Activated CD8-positive, alpha-beta memory T cell treated with anti-CD3 and anti-CD28 coated beads for 48 hours (primary cell): ENCODE data around the gene CNKSR2.
"Not testable (repeated sequence)": the region's sequence is repeated elsewhere in the genome, so short reads cannot be mapped to it uniquely, and the experiment has no call there.

Experiments used
- DNase-seq, 3 experiments: peaks; one replicate each; pipeline ENCODE4 v3.0.0-alpha.2; 2020; ENCODE audit warnings: low read depth in 2 of 3, low spot score in 2 of 3

Gene CNKSR2

DNA sequence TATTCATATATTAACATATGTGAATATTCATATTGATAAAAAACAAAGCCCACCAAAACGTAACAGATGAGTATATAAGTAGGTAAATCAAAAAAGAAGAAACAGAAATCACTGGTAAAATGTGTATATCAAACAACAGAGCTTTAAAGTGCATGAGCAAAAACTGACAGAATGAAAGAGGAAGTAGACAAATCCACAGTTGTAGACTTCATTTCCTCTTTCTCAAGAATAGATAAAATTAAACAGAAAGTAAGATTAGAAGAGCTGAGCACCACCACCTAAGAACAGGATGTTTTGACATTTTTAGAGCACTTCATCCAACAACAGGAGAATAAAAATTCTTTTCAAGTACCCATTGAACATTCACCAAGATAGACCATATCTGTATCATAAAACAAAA is 64.6 kb downstream of the CNKSR2 start:
- no peak for DNase-seq

DNA sequence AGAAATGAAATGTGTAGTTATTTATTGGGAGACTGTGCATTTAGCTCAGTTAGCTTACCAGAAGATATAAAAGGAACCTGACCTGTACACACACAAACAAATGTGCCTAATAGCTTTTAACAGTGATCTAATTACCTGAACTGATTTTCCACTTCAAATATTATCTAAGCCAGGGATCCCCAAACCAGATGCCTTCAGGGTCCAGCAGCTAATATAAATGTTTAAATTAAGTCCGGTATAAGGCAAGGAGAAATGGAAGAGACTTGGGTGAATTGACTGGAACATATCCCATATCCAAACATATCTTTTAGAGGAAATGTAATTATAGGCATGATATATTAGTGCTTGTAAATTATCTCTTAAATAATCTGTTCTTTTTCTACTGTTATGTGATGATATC is 66.7 kb downstream of the CNKSR2 start:
- no peak for DNase-seq

DNA sequence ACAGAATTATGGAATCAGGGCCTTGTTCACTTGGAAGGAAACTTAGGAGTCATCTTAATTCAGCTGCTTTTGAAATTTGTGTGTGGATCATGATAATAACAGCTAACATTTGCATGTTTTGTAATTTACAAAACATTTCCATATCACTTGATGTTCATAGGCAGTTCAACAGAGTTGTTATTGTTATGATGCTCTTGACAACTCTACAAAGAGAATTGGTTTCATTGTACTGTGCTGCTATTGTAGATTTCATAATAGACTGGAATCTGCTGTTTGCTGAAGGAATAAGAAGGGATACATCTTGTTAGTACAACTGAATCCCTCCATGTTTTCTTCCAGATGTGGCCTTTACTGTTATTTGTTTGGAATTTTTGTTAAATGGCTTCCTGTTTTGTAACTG is 83.5 kb downstream of the CNKSR2 start:
- DNase-seq, result no peak

DNA sequence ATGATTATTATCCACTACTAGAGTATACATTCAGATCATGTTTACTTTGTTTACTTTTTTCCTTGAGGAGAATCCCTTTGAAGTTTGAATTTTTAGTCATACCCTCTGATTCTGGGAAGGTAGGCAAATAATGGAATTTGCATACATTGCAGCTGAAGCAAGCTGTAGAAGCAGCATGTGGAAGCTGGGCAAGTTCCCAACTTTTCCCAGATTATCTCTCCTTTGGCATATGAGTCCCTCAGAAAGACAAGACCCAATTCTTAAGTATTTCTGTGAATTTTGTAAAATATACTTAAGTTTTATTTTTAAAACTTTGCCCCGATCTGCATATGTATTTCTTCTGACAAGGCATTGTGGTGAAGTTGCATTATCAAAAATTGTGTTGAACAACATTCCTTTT is 94.9 kb downstream of the CNKSR2 start:
- no peak for DNase-seq

DNA sequence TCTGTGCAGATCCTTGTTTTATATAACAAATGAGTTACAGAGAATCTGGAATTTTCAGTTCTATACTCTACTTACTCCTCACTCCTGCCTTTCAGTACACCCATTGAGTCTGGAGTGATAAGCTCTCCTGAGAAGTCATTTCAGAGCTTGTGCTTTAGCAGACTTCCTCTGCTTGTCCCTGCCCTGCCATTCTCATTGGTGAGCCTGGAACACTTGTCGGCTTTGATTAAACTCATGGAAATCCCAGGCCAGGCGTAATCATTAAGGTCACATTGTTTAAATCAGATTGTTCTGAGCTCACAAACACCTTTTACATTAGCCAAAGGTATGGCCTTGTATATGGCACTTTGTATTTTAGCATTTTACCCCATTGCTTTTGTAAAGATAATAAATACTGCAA is 102.7 kb downstream of the CNKSR2 start:
- DNase-seq, result no peak

DNA sequence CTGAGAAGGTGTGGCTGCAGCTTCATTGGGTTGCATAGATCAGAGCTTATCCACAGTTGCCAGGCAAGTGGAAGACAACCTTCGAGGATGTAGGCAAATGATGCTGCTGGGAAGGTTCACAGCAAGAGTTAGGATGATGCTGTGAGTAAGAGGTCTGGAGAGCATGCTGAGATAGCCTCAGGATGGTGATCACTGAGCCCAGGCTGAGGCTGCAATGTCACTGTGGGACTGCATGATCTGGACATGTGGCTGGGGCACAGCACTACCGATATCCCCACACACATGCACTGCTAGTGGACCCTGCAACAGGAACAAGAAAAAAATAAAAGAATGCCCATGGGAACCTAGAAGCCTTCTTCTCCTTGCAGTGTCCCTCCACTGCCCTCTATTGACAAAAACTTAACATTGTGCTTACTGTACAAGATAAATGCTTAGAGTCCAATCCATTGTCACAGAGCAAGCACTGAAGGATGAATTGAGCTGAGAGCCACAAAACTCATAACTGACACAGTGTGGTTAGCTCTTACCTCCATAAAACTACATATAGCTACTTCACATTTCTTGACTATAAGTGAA is 105.6 kb downstream of the CNKSR2 start:
- no peak for DNase-seq

DNA sequence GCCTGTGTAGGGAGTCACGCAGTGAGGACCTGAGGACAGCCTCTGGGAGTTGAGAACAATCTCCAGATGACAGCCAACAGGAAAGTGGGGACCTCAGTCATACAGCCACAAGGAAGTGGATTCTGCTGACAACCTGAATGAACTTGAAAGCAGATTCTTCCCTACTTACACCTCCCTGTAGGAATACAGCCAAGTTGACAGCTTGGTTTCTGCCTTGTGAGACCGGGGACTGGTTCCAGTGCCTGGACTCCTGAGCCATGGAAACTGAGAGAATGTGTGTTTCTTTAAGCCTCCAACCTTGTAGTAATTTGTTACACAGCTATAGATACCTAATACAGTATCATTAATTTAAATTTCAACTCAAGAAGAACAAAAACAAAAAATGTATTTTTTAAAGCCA is 107.5 kb downstream of the CNKSR2 start:
- no peak for DNase-seq

DNA sequence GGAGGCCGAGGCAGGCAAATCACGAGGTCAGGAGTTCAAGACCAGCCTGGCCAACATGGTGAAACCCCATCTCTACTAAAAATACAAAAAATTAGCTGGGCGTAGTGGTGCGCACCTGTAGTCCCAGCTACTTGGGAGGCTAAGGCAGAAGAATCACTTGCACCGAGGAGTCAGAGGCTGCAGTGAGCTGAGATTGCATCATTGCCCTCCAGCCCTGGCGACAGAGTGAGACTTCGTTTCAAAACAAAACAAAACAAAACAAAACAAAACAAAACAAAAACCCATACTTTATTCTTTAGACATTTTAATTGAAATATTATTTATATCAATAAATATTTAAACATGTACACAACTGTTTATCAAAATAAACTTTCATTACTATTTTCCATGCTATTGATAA is 109.8 kb downstream of the CNKSR2 start:
- not testable (repeated sequence) for DNase-seq

DNA sequence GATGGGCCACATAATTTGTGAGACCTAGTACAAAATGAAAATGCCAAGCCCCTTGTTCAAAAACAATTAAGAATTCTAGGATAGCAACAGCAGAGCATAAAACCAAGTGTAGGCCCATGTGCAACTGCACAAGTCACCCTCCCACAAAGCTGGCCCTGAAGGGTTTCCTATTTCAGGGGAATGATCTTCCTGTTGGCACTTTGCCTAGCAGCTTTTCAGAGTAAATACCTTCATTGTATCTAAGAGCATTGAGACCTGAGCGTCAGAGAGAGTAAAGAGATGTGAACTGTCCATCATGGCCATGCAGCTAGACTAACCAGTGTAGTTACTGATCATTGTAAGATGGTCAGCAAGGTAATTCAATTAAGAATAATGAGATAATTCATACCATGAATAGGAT is 113.6 kb downstream of the CNKSR2 start:
- no peak for DNase-seq

DNA sequence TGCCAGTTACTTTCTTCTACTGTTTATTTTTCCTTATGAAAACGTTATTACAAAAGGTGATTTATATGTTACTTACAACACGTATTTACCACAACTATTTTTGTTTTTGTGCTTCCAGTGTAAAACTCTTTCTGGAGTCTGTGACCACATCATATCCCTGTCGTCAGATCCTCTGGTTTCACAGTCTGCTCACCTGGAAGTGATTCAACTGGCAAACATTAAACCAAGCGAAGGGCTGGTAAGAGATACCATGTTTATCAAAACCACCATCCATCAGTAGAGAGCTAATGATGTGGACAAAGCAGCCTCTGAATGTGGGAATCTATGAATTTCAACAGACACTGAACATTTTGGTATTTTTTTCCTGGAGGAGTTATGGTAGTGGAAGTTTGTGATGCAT is 116.1 kb downstream of the CNKSR2 start:
- DNase-seq, result no peak

DNA sequence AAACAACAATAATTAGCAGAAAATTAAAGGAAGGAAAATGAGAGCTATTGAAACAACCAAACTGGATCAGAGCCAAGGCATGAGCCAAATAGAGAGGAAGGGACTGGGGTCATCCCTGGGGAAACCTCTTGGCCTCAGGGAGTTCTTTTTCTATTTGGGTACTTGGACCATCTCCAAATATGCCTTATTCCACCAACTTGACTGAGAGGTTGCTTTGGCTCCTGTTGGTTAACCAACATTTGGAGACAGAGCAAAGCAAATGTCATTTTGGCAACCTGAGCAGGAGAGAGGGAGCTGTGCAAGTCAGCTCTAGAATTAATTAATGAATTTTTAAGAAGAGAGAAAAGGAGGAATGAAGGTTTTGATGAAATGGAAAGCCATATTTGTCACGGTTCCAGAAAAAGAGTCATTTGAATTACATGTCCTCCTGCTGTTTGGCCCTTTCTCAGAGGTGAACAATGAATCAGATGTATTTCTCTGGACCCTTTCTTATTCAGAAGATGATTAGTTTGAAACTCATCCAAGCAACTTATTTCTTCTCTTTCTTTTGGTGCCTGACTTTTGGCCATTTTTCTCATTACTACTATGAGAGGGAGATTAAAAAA is 119.1 kb downstream of the CNKSR2 start:
- no peak for DNase-seq

DNA sequence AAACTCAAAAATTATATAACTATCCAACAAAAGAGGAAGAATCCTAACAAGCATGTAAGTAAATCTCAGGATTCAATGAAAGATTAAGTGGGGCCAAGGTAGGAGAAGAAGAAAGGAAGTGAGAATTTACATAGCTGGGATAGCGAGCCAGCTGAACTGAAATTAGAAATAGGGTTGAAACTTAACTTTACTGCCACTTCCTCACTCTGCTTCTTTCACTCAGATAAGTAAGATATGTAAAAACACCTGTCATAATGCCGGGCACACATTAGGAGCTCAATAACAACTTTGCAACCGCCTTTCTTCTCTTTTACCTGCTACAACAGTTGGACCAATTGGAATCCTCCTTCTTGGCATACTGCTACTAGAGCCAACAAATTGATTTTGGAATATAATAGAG is 129.4 kb downstream of the CNKSR2 start:
- no peak for DNase-seq

DNA sequence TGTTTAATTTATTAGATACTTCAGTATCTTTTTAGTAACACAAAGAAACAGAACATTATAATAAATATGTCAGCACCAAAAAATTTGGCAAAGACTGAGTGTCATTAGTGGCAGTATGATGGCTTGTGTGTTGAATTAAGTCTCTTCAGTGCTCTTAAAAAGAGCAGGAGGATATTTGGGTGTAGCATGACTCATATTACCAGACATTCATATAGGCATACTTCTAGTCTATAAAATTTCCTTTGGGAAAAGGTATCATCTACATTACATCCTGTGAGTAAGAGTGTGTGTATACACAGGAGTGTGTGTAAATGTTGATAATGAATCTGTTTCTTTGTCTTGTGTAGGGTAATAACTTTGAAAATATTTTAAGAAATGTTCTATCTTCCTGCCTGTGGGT is 135.7 kb downstream of the CNKSR2 start:
- no peak for DNase-seq

DNA sequence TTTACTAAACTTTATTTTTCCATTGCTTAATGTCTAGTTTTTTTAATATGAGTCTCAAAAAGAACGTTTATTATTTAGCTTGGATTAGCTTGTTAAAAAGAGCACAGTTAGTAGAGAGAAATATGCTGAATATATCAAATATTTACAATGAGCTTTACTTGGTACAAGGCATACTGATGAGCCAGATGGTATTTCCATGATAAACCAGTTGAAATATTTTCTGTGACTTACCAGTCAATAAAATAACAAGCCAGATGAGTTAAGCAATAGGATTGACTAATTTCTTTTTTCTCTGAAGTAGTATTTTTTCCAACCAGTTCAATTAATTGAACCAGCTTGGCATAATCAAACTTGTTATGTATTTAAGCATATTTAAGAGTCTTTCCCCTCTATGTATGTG is 149.8 kb downstream of the CNKSR2 start:
- no peak for DNase-seq

DNA sequence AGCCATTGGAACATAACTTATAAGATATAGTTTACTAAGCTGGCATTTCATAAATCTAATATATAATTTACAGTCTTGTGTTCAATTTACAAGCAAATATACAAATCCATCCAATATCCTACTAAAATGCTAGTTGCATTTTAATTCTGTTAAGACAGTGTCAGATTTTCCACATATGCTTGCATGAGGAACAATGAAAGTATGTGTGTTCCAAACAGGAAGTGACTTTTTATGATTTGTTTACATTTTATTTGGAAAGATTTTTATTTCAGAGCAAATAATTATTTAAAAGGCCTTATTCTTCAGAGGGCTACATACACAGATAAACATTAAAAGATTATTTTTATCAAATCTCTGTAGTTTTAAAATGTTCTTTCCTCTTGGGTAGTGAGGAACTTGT is 153.9 kb downstream of the CNKSR2 start:
- no peak for DNase-seq

DNA sequence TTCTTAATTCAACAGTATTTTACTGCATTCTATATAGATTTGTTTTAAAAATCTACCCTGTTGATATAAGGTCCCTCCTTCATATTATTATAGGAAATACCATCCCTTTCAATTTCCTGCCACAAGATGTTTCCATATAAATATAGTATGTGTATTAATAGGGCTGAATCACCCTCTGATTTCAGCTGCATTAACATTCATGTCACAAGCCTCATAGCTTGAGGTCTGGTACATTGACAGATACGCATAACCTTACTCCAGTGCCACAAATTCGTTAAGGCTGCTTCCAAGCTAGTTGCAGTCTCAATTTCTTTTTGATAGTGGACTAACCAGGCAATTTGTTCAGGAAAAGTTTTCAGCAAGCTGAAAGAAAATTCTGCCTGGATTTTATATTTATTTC is 155.6 kb downstream of the CNKSR2 start:
- DNase-seq, result no peak

DNA sequence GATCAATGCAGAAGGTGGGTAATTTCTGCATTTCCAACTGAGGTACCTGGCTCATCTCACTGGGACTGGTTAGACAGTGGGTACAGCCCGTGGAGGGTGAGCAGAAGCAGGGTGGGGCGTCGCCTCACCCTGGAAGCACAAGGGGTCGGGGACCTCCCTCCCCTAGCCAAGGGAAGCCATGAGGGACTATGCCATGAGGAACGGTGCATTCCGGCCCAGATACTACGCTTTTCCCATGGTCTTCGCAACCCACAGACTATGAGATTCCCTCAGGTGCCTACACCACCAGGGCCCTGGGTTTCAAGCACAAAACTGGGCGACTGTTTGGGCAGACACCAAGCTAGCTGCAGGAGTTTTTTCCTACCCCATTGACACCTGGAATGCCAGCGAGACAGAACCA is 170.4 kb downstream of the CNKSR2 start:
- DNase-seq, result not testable (repeated sequence)

DNA sequence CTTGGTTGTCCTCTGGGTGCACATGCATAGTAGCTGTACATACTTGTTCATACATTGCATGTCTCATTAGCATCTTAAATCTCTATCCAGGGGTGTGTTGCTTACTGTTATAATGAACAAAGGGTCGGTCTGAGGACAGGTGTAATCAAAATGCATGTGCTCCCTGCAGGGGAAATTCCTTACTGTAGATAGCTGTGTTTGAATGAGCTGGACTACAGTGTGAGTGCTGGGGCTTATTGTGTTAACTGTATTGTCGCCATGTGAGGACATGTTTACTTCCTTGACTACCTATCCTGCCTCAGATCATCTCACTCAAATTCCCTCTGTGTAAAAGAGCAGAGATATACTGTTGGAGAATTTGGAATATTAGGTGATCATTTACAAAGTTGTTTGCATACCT is 185.2 kb downstream of the CNKSR2 start:
- no peak for DNase-seq

DNA sequence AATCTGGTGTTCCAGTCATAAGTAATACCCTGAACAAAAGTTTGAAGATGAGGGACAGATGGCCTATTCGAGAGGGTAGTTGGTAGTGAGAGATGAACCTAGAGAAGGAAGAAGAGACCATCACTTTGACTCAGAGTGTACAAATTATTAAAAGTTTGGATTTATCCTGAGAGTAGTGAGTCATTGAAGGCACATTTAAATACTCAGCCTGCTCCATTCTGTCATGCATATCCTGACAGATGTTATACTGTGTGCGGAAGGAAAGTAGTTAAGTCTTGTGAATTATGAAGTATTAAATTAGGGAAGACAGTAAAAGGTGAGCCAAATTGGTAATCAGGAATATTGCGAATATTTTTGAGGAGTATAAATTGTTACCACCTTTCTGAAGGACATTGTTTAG is 190.8 kb downstream of the CNKSR2 start:
- no peak for DNase-seq

DNA sequence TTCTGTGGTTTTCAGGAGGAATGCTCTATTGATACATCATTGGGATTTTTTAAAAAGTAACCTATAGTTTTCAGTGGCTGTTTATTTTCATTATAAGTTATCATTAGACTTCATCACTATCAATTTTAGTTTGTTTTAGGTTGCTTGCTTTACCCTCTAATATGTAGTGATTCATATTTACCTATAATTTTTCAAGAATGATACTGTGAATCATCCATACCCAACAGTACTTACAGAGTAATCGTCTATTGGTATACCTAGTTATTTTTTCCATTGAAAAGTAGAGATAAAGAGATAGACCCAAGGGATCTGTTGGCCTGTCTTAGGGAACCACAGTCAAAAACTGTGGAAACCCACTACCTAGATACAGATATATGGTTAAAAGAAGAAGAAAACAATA is 200.6 kb downstream of the CNKSR2 start:
- no peak for DNase-seq

DNA sequence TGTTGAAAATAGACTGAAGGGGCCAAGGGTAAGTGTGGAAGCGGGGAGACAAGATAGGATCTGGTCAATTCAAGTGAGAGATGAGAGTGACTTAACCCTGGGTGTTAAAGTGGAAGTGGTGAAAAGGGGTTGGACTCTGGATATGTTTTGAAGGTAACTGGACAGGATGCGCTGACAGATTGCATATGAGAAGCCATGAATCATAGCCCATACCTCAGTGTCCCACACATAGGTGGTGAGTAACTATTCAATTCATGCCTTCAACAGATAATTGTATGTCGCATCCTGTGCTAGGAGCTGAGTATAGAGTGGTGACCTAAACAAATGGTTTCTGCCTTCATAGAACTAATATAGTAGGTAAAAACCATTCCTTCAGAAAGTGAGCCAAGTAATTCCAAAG is 207.3 kb downstream of the CNKSR2 start:
- no peak for DNase-seq

DNA sequence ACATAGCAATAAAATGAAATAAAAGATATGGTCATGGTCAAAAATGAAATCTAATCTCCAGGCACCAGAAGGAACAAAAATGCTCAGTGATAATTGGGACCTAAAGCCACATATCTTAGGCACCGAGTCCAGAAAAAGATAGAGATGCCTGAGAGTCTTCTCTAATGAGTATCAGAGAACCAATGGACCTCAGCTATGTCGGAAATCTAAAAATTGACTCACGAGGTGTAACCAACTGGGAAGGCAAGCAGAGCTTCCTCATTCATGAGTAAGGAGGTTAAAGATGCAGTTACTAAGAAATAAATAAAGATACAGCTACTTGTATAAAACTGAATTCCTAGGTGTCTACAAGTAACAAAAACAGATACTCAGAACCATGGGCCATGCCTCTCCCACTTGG is 211.8 kb downstream of the CNKSR2 start:
- no peak for DNase-seq

DNA sequence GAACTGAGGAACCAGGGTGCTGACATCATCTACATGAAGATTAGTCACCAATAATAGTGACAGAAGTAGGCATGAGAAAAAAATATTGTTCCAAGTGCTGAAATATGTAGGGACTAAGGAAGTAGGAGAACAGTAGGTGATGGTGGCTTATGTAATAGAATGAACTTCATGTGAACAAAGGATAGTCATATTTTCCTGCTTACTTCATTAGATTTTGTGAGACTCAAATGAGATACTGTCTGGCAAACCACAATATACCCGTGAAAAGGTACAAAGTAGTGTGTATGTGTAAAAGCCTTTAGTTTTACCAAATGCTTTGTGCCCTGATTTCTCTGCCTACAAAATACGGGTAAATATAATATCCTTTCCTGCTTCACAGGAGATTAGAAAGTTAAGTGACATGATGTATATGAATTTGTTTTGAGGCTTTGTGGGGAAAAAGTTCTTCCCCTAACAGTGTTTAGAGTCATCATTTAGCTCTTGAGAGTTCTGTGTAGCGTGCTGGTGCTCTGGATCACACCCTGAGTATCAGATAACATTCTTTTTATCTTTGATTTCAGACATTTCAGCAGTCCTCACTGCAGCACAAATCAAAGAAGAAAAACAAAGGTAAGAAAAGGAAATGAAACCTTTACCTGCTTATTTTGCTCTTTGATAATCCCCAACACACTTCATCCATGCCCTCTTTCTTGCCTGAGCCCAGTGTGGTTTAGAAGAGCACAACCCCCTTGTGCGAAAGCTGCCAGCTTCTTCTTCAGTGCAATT is 216.0 kb downstream of the CNKSR2 start:
- no peak for DNase-seq
